Tibial artery (tissue), 4 donors: ENCODE measurements around the gene OLR1.
A peak's percentile ranks its signal among the peaks of the same experiment; 100 is the strongest.
"Not testable (repeated sequence)": the region's sequence is repeated elsewhere in the genome, so short reads cannot be mapped to it uniquely, and the experiment has no call there.

Experiments
- DNase-seq, 2 donors: peaks; one replicate each; pipeline ENCODE4 v3.0.0-alpha.2; 2019
- H3K27ac ChIP-seq, 2 donors: fragments of 200-600 bp; sonication (generic) in 1 of 2; 1 replicate in 1 of 2; 2 replicates in 1 of 2; pipeline ENCODE4 v1.5.1; 2018 to 2019; ENCODE audit warnings: mild to moderate bottlenecking in 1 of 2
- H3K27me3 ChIP-seq, 2 donors: fragments of 200-600 bp; sonication (generic) in 1 of 2; one replicate each; pipeline versions ENCODE4 v1.5.1 to v1.6.0; 2016 to 2019
- H3K36me3 ChIP-seq, 3 donors: fragments of 200-600 bp; sonication (generic) in 2 of 3; one replicate each; pipeline ENCODE4 v1.5.1; 2016 to 2019; ENCODE audit warnings: mild to moderate bottlenecking in 2 of 3
- H3K4me1 ChIP-seq, 4 donors: fragments of 200-600 bp; sonication (generic) in 2 of 4; 1 replicate in 3 of 4; 2 replicates in 1 of 4; pipeline ENCODE4 v1.5.1; 2016 to 2019
- H3K4me3 ChIP-seq, 2 donors: fragments of 200-600 bp; sonication (generic) in 1 of 2; 1 replicate in 1 of 2; 2 replicates in 1 of 2; pipeline ENCODE4 v1.5.1; 2018 to 2019; ENCODE audit warnings: mild to moderate bottlenecking in 2 of 2
- H3K9me3 ChIP-seq, 3 donors: fragments of 200-600 bp; sonication (generic) in 1 of 3; one replicate each; pipeline ENCODE4 v1.5.1; 2016 to 2019
- intact Hi-C: fragments of 100-400 bp; cut with DNase I; formaldehyde crosslinking; loops from one replicate; pipeline ENCODE4 v1.15.0; 2023; ENCODE audit warnings: low total_unique reads
- TF ChIP-seq, protein P1 (sequence below), 2 experiments: fragments of 200-600 bp in 1 of 2; fragments of 450-650 bp in 1 of 2; IDR thresholded peaks; one replicate each; pipeline ENCODE4 v1.5.1; 2017 to 2019; ENCODE audit warnings: antibody characterized with exemption in 2 of 2, mild to moderate bottlenecking in 1 of 2, moderate library complexity in 1 of 2

OLR1 gene

GRCh38 chr12:10171973-10172728 is at the start of gene OLR1:
OLR1 (minus strand) TSS chr12:10172132; CDS start chr12:10172077, 55 bp downstream.
- no peaks in the 10 kb centered on the region for H3K27me3 ChIP-seq
- H3K4me3 ChIP-seq = no peak within 1 kb of the TSS
- no peak within 1 kb of the TSS for H3K27ac ChIP-seq
- no peak for DNase-seq
- no peaks in the 10 kb centered on the region for H3K4me1 ChIP-seq
- TF ChIP-seq, protein P1, sequence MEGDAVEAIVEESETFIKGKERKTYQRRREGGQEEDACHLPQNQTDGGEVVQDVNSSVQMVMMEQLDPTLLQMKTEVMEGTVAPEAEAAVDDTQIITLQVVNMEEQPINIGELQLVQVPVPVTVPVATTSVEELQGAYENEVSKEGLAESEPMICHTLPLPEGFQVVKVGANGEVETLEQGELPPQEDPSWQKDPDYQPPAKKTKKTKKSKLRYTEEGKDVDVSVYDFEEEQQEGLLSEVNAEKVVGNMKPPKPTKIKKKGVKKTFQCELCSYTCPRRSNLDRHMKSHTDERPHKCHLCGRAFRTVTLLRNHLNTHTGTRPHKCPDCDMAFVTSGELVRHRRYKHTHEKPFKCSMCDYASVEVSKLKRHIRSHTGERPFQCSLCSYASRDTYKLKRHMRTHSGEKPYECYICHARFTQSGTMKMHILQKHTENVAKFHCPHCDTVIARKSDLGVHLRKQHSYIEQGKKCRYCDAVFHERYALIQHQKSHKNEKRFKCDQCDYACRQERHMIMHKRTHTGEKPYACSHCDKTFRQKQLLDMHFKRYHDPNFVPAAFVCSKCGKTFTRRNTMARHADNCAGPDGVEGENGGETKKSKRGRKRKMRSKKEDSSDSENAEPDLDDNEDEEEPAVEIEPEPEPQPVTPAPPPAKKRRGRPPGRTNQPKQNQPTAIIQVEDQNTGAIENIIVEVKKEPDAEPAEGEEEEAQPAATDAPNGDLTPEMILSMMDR (IDR thresholded peaks at IDR 0.05) = no peak
- H3K9me3 ChIP-seq = no peaks in the 10 kb centered on the region
- intact Hi-C loops = no loop called here
- H3K36me3 ChIP-seq = no peaks in the 10 kb centered on the region

GRCh38 chr12:10220398-10221077 is 48.6 kb upstream of the OLR1 start:
- peak; percentile 87 to 89 for DNase-seq
- H3K27ac ChIP-seq = peak overlapping the region; percentile 51 to 58
- TF ChIP-seq, protein P1 (IDR thresholded peaks at IDR 0.05) = no peak

GRCh38 chr12:10218021-10218420 is 46.1 kb upstream of the OLR1 start:
- H3K4me1 ChIP-seq = peaks cover 0 to 54% (median 21%) of the 10 kb centered on the region in 4 donors
- TF ChIP-seq, protein P1 (IDR thresholded peaks at IDR 0.05) = no peak
- H3K9me3 ChIP-seq = no peaks in the 10 kb centered on the region
- H3K27me3 ChIP-seq = no peaks in the 10 kb centered on the region
- H3K27ac ChIP-seq = peak overlapping the region in 1 of 2 donors; percentile 18
- H3K4me3 ChIP-seq = no peak overlapping the region
- no peak for DNase-seq
- peaks cover 52 to 53% (median 52%) of the 10 kb centered on the region in 3 donors for H3K36me3 ChIP-seq
- intact Hi-C loops = loop anchor here (10.0 kb wide), 2 partner anchors 147 to 1523 kb away; partner anchors contain the start of gene RIMKLB

More at GRCh38 chr12:10220398-10221077, 48.6 kb upstream of the OLR1 start:
- Histone ChIP-seq H3K9me3 (no peaks in the 10 kb centered on the region), H3K4me1 (peaks cover 0 to 44% (median 16%) of the 10 kb centered on the region in 4 donors), H3K4me3 (no peak overlapping the region), H3K36me3 (peaks cover 67 to 71% (median 71%) of the 10 kb centered on the region in 3 donors), H3K27me3 (no peaks in the 10 kb centered on the region)
- intact Hi-C loops = no loop called here

DNA sequence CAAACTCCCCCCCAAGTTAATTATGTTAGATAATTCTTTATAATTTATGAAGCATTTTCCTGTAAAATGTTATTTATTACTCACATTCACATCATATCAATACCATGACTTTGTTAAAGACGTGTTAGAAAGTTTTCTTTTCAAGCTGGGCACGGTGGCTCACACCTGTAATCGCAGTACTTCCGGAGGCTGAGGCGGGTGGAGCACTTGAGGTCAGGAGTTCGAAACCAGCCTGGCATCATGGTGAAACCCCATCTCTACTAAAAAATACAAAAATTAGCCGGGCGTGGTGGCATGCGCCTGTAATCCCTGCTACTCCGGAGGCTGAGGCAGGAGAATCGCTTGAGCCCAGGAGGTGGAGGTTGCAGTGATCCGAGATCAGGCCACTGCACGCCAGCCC is 44.0 kb upstream of the OLR1 start:
- Histone ChIP-seq H3K4me1 (peaks cover 0 to 59% (median 21%) of the 10 kb centered on the region in 4 donors), H3K4me3 (peak overlapping the region in 1 of 2 donors; percentile 93), H3K27ac (peak overlapping the region in 1 of 2 donors; percentile 100), H3K36me3 (peaks cover 31 to 33% (median 31%) of the 10 kb centered on the region in 3 donors)
- H3K9me3 ChIP-seq, H3K27me3 ChIP-seq, DNase-seq: not testable (repeated sequence)
- intact Hi-C loops = loop anchor here (10.0 kb wide), 2 partner anchors 149 to 1521 kb away; partner anchors contain the start of gene RIMKLB

GRCh38 chr12:10215436-10215835 is 43.5 kb upstream of the OLR1 start:
- Histone ChIP-seq H3K9me3 (no peaks in the 10 kb centered on the region), H3K27ac (peak overlapping the region; percentile 100), H3K4me3 (peak overlapping the region; percentile 93), H3K27me3 (no peaks in the 10 kb centered on the region), H3K4me1 (peaks cover 0 to 55% (median 18%) of the 10 kb centered on the region in 4 donors), H3K36me3 (peaks cover 26 to 27% (median 26%) of the 10 kb centered on the region in 3 donors)
- no peak for DNase-seq
- TF ChIP-seq, protein P1 (IDR thresholded peaks at IDR 0.05) = no peak
- intact Hi-C loops = loop anchor here (10.0 kb wide), 2 partner anchors 149 to 1521 kb away; partner anchors contain the start of gene RIMKLB
